Panc1 (cell line): ENCODE results near the gene NOL11. TPM values are rescaled to one million over a fixed set of nuclear protein-coding genes. Genes with fewer than 3 reads are reported as not detected.

Experiments
- ATAC-seq: fragments of 200-7000 bp; cut with Tn5 transposase; 2 replicates; pipeline ENCODE4 v1.9.1; 2020; ENCODE audit warnings: mild to moderate bottlenecking, moderate library complexity
- Bru-seq: library from RNA; stranded (reverse); fragments of 400-500 nt; gene quantifications from one replicate; lab custom pipeline; 2021; lab: Mats Ljungman, UMichigan
- BruChase-seq, 2 experiments: library from RNA; stranded (reverse); fragments of 400-500 nt; gene quantifications; one replicate each; lab custom pipeline; 2021; lab: Mats Ljungman, UMichigan
- BruUV-seq: library from RNA; stranded (reverse); fragments of 400-500 nt; replicated peaks from 2 replicates; lab custom pipeline; 2021; lab: Mats Ljungman, UMichigan
- CTCF ChIA-PET: fragments of 300-600 bp; sonication (Branson Sonifier 250); formaldehyde crosslinking; loops from one replicate; lab custom pipeline; 2022; ENCODE audit warnings: antibody characterized with exemption; lab: Charles Lee
- POLR2A ChIA-PET: fragments of 300-600 bp; sonication (Branson Sonifier 250); formaldehyde crosslinking; loops from one replicate; lab custom pipeline; 2022; ENCODE audit warnings: antibody characterized with exemption; lab: Charles Lee
- DNase-seq: peaks from one replicate; pipeline ENCODE4 v3.0.0-alpha.2; 2010; ENCODE audit warnings: low read depth, low spot score
- H3K27ac ChIP-seq: 2 replicates; pipeline ENCODE4 v1.5.1; 2011; ENCODE audit warnings: mild to moderate bottlenecking, low read length, inconsistent platforms
- H3K27me3 ChIP-seq: fragments of 200-500 bp; sonication (Bioruptor generic); 2 replicates; pipeline ENCODE4 v1.6.0; 2014; ENCODE audit warnings: low read length, inconsistent platforms; ENCODE audit not compliant: control insufficient read depth, insufficient read depth
- H3K36me3 ChIP-seq: fragments of 200-500 bp; sonication (Bioruptor generic); 2 replicates; pipeline ENCODE4 v1.5.1; 2014; ENCODE audit warnings: inconsistent platforms, mild to moderate bottlenecking, low read length, moderate library complexity; ENCODE audit not compliant: control insufficient read depth, insufficient read depth
- H3K4me1 ChIP-seq: 2 replicates; pipeline ENCODE4 v1.5.1; 2011; ENCODE audit warnings: inconsistent platforms, mild to moderate bottlenecking, low read length, moderate library complexity; ENCODE audit not compliant: control insufficient read depth, insufficient read depth
- H3K4me3 ChIP-seq, 2 experiments: 2 replicates each; pipeline ENCODE4 v1.5.1; 2011 to 2012; ENCODE audit warnings: low read depth in 2 of 2, low read length in 2 of 2, mild to moderate bottlenecking in 2 of 2, inconsistent platforms in 1 of 2, moderate library complexity in 1 of 2
- H3K9me3 ChIP-seq: fragments of 200-500 bp; sonication (Bioruptor generic); 2 replicates; pipeline ENCODE4 v1.5.1; 2014; ENCODE audit warnings: low read depth, mild to moderate bottlenecking, inconsistent platforms, low read length, moderate library complexity; ENCODE audit not compliant: control insufficient read depth, insufficient read depth
- CTCF ChIP-seq: fragments of 450-650 bp; IDR thresholded peaks from 2 replicates; pipeline ENCODE4 v1.5.1; 2017; ENCODE audit warnings: mild to moderate bottlenecking
- POLR2AphosphoS5 ChIP-seq: IDR thresholded peaks from 2 replicates; pipeline ENCODE4 v1.6.1; 2012; ENCODE audit warnings: mild to moderate bottlenecking, low read depth, low read length, moderate library complexity
- REST ChIP-seq, 2 experiments: IDR thresholded peaks; 2 replicates each; pipeline ENCODE4 v1.6.1; 2011 to 2012; ENCODE audit warnings: low read depth in 2 of 2, control low read depth in 1 of 2, low read length in 1 of 2, mild to moderate bottlenecking in 1 of 2, moderate library complexity in 1 of 2; ENCODE audit not compliant: insufficient read depth in 1 of 2
- SIN3A ChIP-seq: IDR thresholded peaks from 2 replicates; pipeline ENCODE4 v1.6.1; 2012; ENCODE audit warnings: low read depth, mild to moderate bottlenecking, low read length, moderate library complexity, borderline replicate concordance; ENCODE audit not compliant: insufficient read depth
- TCF7L2 ChIP-seq: IDR thresholded peaks from 2 replicates; pipeline ENCODE4 v1.6.1; 2011; ENCODE audit warnings: mild to moderate bottlenecking, low read depth, low read length, inconsistent platforms
- in situ Hi-C: cut with HindIII; loops from 2 replicates; pipeline ENCODE4 v1.10.0; 2016; ENCODE audit warnings: low sequenced_read_pairs, low pct_unique_long_range_greater_than_20kb
- intact Hi-C: fragments of 100-400 bp; cut with micrococcal nuclease; formaldehyde crosslinking; loops from one replicate; pipeline ENCODE4 v1.10.0; 2022; ENCODE audit not compliant: unreplicated experiment
- long read RNA-seq: library from polyadenylated mRNA; unstranded; transcript quantifications from one replicate; pipeline ENCODE4 v2.0.0, GENCODE V29; 2021; ENCODE audit not compliant: unreplicated experiment
- polyA plus RNA-seq: library from polyadenylated mRNA; unstranded; fragments of >200 nt; gene quantifications from one replicate; pipeline ENCODE4 v1.2.1, GENCODE V29; 2012; ENCODE audit warnings: missing spikeins; ENCODE audit not compliant: insufficient read length
- total RNA-seq: library from RNA; stranded (reverse); gene quantifications from one replicate; pipeline ENCODE4 v1.2.1, GENCODE V29; 2021; ENCODE audit not compliant: unreplicated experiment

Gene NOL11
- total RNA-seq, result 41.0 TPM
- polyA plus RNA-seq, result 28.0 TPM
- Bru-seq, nascent RNA, result percentile 85 among the genes with signal in this experiment
- BruChase-seq, experiment 1, labeled RNA remaining after a 2-hour chase, result percentile 87 among the genes with signal in this experiment
- percentile 90 among the genes with signal in this experiment for BruChase-seq, experiment 2, labeled RNA remaining after a 6-hour chase
- long read RNA-seq, transcript NOL11-201 (18 exons, 2,947 nt), result major isoform, 91 of 113 reads
- long read RNA-seq, partial matches to known transcripts, result 12 of 113 reads
- long read RNA-seq, other reads (novel, unspliced or antisense), result 10 of 113 reads

- peak within 1 kb of the TSS; percentile 92 for H3K27ac ChIP-seq
- in situ Hi-C loops (no loop called here), intact Hi-C loops (no loop called here)
- peak within 1 kb of the TSS; percentile 97 to 100 for H3K4me3 ChIP-seq
- CTCF ChIA-PET, result interaction anchor here (0.5 to 0.6 kb wide), 2 partner anchors 60 to 484 kb away, joined by 3 to 5 read pairs; no protein-coding TSS in a partner anchor
- DNase-seq (peak; percentile 88), ATAC-seq (peak; percentile 100)
- H3K27me3 ChIP-seq, result no peaks in the 10 kb centered on the region
- peaks cover 32% of the 10 kb centered on the region for H3K36me3 ChIP-seq
- TF ChIP-seq SIN3A, result peak; percentile 79; the same call in 1 of the 2 replicates
- TF ChIP-seq CTCF, result peak; percentile 93
- peak; percentile 98 for TF ChIP-seq POLR2AphosphoS5
- TF ChIP-seq REST (IDR thresholded peaks at IDR 0.05; ENCODE audit: insufficient read depth in 1 of 2, low read depth in 2 of 2, low read length in 1 of 2), result no peak
- no peaks in the 10 kb centered on the region for H3K9me3 ChIP-seq
- TSS peak; percentile 95 for BruUV-seq
- peaks cover 4% of the 10 kb centered on the region for H3K4me1 ChIP-seq
- POLR2A ChIA-PET, result interaction anchor here (0.5 to 0.7 kb wide), 3 partner anchors 11 to 35 kb away, joined by 3 to 13 read pairs (median 5); no protein-coding TSS in a partner anchor
Observed at GRCh38 chr17:67717624-67718324, at the start of gene NOL11. Gene NOL11 (plus strand): TSS chr17:67717936. CDS start chr17:67717948, 12 bp downstream.

GRCh38 chr17:67671493-67671892 is 46.2 kb upstream of the NOL11 start:
- TF ChIP-seq SIN3A (no peak), REST (IDR thresholded peaks at IDR 0.05; ENCODE audit: insufficient read depth in 1 of 2, low read depth in 2 of 2, low read length in 1 of 2) (no peak), TCF7L2 (no peak), CTCF (no peak), POLR2AphosphoS5 (no peak)
- Histone ChIP-seq H3K36me3 (no peaks in the 10 kb centered on the region), H3K27me3 (no peaks in the 10 kb centered on the region), H3K4me1 (no peaks in the 10 kb centered on the region), H3K9me3 (no peaks in the 10 kb centered on the region), H3K27ac (no peak overlapping the region), H3K4me3 (no peak overlapping the region)
- BruUV-seq, result no TSS peak
- CTCF ChIA-PET, result no interaction called here
- intact Hi-C loops (no loop called here), in situ Hi-C loops (no loop called here)
- POLR2A ChIA-PET, result no interaction called here
- ATAC-seq, result no peak
- DNase-seq, result no peak
